Activated CD8-positive, alpha-beta T cell treated with anti-CD3 and anti-CD28 coated beads, Interleukin-2, amount 10 ng/mL, durations not matched to agents 7 days and 5 days (primary cell): ENCODE measurements around the gene MGLL. TPM values are rescaled to one million over a fixed set of nuclear protein-coding genes. Genes with fewer than 3 reads are reported as not detected.

Experiments
- ATAC-seq: fragments of 150-1000 bp; cut with Tn5 transposase; one replicate; pipeline ENCODE4 v1.10.0; 2021; ENCODE audit warnings: moderate library complexity
- CTCF ChIA-PET: fragments of 350-600 bp; sonication (Branson Sonifier 250); formaldehyde crosslinking; loops from one replicate; lab custom pipeline; 2021; ENCODE audit warnings: antibody characterized with exemption; lab: Charles Lee
- POLR2A ChIA-PET: fragments of 350-600 bp; sonication (Branson Sonifier 250); formaldehyde crosslinking; loops from one replicate; lab custom pipeline; 2021; ENCODE audit warnings: antibody characterized with exemption; lab: Charles Lee
- DNase-seq: peaks from one replicate; pipeline ENCODE4 v3.0.0-alpha.2; 2020
- H3K27ac Mint-ChIP-seq: one replicate; pipeline ENCODE4 v1.8.0; 2021; ENCODE audit warnings: mild to moderate bottlenecking, mixed read lengths
- H3K27me3 Mint-ChIP-seq: one replicate; pipeline ENCODE4 v1.8.0; 2021; ENCODE audit warnings: low read depth, mixed read lengths
- H3K36me3 Mint-ChIP-seq: one replicate; pipeline ENCODE4 v1.8.0; 2021; ENCODE audit warnings: low read depth, mixed read lengths
- H3K4me1 Mint-ChIP-seq: one replicate; pipeline ENCODE4 v1.8.0; 2021; ENCODE audit warnings: low read depth, mixed read lengths
- H3K4me3 Mint-ChIP-seq: one replicate; pipeline ENCODE4 v1.8.0; 2021; ENCODE audit warnings: mild to moderate bottlenecking, mixed read lengths
- H3K9me3 Mint-ChIP-seq: one replicate; pipeline ENCODE4 v1.8.0; 2022; ENCODE audit warnings: mixed read lengths; ENCODE audit not compliant: insufficient read depth
- total RNA-seq, 2 experiments: library from RNA; stranded (reverse); gene quantifications; one replicate each; pipeline ENCODE4 v1.2.3, GENCODE V29; 2021

Gene MGLL
- total RNA-seq, 2 experiments from 2014 or later, result 1.5 to 2.2 TPM

GRCh38 chr3:127742580-127742979, 79.7 kb downstream of the MGLL start:
- ChIA-PET POLR2A (no interaction called here), CTCF (interaction anchor here (1.0 kb wide), 1 partner anchor 15 kb away, joined by 3 read pairs; no protein-coding TSS in a partner anchor)
- DNase-seq (no peak), ATAC-seq (no peak)
- peaks cover 13% of the 10 kb centered on the region for H3K4me1 Mint-ChIP-seq
- H3K4me3 Mint-ChIP-seq, result no peak overlapping the region
- no peak overlapping the region for H3K27ac Mint-ChIP-seq
- no peaks in the 10 kb centered on the region for H3K9me3 Mint-ChIP-seq
- peaks cover 3% of the 10 kb centered on the region for H3K27me3 Mint-ChIP-seq
- no peaks in the 10 kb centered on the region for H3K36me3 Mint-ChIP-seq

- no peaks in the 10 kb centered on the region for H3K36me3 Mint-ChIP-seq
- peaks cover 15% of the 10 kb centered on the region for H3K4me1 Mint-ChIP-seq
- no peak for DNase-seq
- CTCF ChIA-PET, result no interaction called here
- no peak for ATAC-seq
- H3K9me3 Mint-ChIP-seq, result no peaks in the 10 kb centered on the region
- no peak overlapping the region for H3K27ac Mint-ChIP-seq
- POLR2A ChIA-PET, result no interaction called here
- no peak overlapping the region for H3K4me3 Mint-ChIP-seq
- peaks cover 3% of the 10 kb centered on the region for H3K27me3 Mint-ChIP-seq
These were observed 80.6 kb downstream of the MGLL start for GRCh38 chr3:127741690-127742089.

GRCh38 chr3:127741246-127741645, 81.1 kb downstream of the MGLL start:
- Mint-ChIP-seq H3K27me3 (peaks cover 4% of the 10 kb centered on the region), H3K4me3 (no peak overlapping the region), H3K9me3 (no peaks in the 10 kb centered on the region), H3K36me3 (no peaks in the 10 kb centered on the region), H3K27ac (no peak overlapping the region), H3K4me1 (peaks cover 15% of the 10 kb centered on the region)
- ChIA-PET POLR2A (no interaction called here), CTCF (no interaction called here)
- no peak for DNase-seq
- ATAC-seq, result no peak

- H3K36me3 Mint-ChIP-seq, result no peaks in the 10 kb centered on the region
- CTCF ChIA-PET, result interaction anchor here (1.1 to 1.6 kb wide), 2 partner anchors 51 to 84 kb away, joined by 3 read pairs; no protein-coding TSS in a partner anchor
- no peaks in the 10 kb centered on the region for H3K9me3 Mint-ChIP-seq
- DNase-seq (no peak), ATAC-seq (no peak)
- H3K27ac Mint-ChIP-seq, result no peak overlapping the region
- H3K27me3 Mint-ChIP-seq, result peaks cover 11% of the 10 kb centered on the region
- POLR2A ChIA-PET, result no interaction called here
- H3K4me3 Mint-ChIP-seq, result no peak overlapping the region
- H3K4me1 Mint-ChIP-seq, result peaks cover 15% of the 10 kb centered on the region
These were observed 82.0 kb downstream of the MGLL start for GRCh38 chr3:127740136-127740915.

DNA sequence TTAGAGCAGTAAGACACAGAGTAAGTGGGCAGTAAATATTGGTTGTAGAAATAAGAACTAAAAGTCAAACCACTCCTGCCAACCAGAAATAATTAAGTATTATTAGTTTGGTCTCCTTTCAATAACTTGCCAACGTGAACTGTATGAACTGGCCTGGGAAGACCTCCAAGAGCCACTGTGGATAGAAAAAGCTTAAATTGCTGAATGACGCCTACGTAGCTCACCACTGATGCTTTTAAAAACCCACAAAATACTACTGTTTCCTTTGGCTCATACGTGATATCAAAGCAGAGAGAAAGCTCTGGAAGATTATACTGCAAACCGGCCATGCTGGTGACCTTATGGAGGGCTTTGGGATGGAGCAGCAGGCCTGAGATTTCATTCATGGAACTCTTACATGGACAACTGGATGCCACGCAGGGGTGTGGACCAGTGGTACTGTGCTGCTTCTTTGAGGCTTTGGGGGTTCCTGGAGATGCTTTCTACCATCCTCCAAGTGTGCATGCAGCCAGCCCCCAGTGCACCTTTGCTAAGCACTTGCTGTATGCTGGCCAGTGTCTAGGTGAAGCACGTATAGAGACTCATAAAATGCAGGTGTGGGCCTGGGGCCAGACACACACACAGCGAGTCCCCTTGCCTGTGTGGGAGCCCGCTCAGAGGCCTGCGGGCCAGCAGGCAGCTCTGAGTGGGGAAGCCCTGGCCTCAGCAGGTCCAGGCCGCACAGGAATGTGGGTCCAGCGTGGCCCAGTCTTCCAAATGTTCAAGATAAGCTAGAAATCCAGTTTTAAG, 82.8 kb downstream of the MGLL start:
- ChIA-PET CTCF (interaction anchor here (1.1 to 1.6 kb wide), 2 partner anchors 52 to 85 kb away, joined by 3 read pairs; no protein-coding TSS in a partner anchor), POLR2A (no interaction called here)
- H3K9me3 Mint-ChIP-seq, result no peaks in the 10 kb centered on the region
- peaks cover 18% of the 10 kb centered on the region for H3K27me3 Mint-ChIP-seq
- DNase-seq (no peak), ATAC-seq (no peak)
- H3K36me3 Mint-ChIP-seq, result no peaks in the 10 kb centered on the region
- peaks cover 20% of the 10 kb centered on the region for H3K4me1 Mint-ChIP-seq
- H3K27ac Mint-ChIP-seq, result no peak overlapping the region
- H3K4me3 Mint-ChIP-seq, result no peak overlapping the region

- no peak overlapping the region for H3K4me3 Mint-ChIP-seq
- no peaks in the 10 kb centered on the region for H3K9me3 Mint-ChIP-seq
- no peak for DNase-seq
- H3K27me3 Mint-ChIP-seq, result peaks cover 18% of the 10 kb centered on the region
- H3K27ac Mint-ChIP-seq, result peak overlapping the region; percentile 60
- ATAC-seq, result no peak
- ChIA-PET POLR2A (no interaction called here), CTCF (no interaction called here)
- H3K36me3 Mint-ChIP-seq, result no peaks in the 10 kb centered on the region
- peaks cover 24% of the 10 kb centered on the region for H3K4me1 Mint-ChIP-seq
These were observed 84.0 kb downstream of the MGLL start for GRCh38 chr3:127738192-127738840.

DNA sequence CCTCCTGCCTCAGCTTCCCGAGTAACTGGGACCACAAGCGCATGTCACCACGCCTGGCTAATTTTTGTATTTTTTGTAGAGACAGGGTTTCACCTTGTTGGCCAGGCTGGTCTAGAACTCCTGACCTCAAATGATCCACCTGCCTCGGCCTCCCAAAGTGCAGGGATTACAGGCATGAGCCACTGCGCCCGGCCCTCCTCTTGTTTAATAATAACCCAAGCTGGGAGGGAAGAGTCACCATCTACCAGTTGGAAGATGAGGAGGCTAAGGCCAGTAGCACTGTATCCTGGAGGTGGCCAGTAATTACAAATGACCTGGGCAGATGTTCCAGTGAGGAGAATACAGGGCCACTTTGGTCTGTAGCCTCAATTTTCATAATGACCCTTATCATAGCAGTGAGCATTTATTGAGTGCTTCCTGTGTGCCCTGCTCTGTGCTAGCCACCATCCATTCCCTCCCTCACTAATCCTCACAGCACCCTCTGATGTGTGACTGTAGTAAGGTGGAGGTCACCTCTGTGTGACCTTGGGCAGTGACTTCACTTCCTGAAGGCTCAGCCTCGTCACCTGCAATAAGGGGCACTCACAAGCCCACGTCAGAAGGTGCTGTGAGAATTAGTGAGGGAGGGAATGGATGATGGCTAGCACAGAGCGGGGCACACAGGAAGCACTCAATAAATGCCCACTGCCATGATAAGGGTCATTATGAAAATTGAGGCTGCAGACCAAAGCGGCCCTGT, 85.3 kb downstream of the MGLL start:
- Mint-ChIP-seq H3K9me3 (no peaks in the 10 kb centered on the region), H3K27me3 (peaks cover 19% of the 10 kb centered on the region), H3K36me3 (no peaks in the 10 kb centered on the region), H3K4me3 (no peak overlapping the region), H3K27ac (no peak overlapping the region), H3K4me1 (peaks cover 24% of the 10 kb centered on the region)
- ATAC-seq (no peak), DNase-seq (no peak)
- POLR2A ChIA-PET, result no interaction called here
- CTCF ChIA-PET, result no interaction called here

- Mint-ChIP-seq H3K9me3 (no peaks in the 10 kb centered on the region), H3K4me1 (peaks cover 24% of the 10 kb centered on the region), H3K36me3 (no peaks in the 10 kb centered on the region), H3K4me3 (no peak overlapping the region), H3K27me3 (peaks cover 19% of the 10 kb centered on the region), H3K27ac (no peak overlapping the region)
- ChIA-PET CTCF (no interaction called here), POLR2A (no interaction called here)
- DNase-seq, result no peak
- no peak for ATAC-seq
These were observed 86.3 kb downstream of the MGLL start for GRCh38 chr3:127735767-127736693.

DNA sequence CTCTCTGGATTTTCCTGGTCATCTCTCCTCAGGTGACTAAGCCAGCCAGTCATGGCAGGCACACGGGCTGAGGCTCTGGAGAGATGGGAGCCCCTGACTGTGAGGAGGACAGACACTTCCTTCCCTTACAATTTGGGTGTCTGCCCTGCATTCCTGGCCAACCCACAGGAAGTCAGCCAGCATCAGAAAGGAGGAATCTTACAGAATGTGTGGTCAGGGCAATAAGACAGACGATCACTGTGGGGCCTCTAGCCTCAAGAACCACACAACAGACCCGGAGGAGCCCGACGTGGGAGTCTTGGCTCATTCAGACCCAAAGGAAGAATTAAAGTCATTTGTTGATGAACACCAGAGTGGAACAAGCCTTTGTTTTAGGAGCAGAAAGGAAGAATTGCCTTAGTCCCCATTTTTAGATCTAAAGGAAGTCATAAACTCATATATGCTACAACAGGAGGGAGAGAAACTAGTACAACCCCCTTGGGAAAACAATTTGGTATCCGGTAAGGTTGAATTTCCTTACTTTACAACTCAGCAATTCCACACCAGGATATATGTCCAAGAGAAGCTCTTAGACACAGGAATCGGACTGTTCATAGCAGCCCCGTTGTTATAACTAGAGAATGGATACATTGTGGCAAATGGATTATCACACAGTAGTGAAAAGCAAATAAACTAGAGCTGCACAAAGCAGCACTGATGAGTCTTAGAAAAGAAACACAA, 87.4 kb downstream of the MGLL start:
- Mint-ChIP-seq H3K4me3 (no peak overlapping the region), H3K36me3 (no peaks in the 10 kb centered on the region), H3K4me1 (peaks cover 24% of the 10 kb centered on the region), H3K9me3 (no peaks in the 10 kb centered on the region), H3K27ac (no peak overlapping the region), H3K27me3 (peaks cover 19% of the 10 kb centered on the region)
- DNase-seq (no peak), ATAC-seq (no peak)
- ChIA-PET CTCF (no interaction called here), POLR2A (no interaction called here)

GRCh38 chr3:127734181-127734720, 88.1 kb downstream of the MGLL start:
- Mint-ChIP-seq H3K4me3 (no peak overlapping the region), H3K9me3 (no peaks in the 10 kb centered on the region), H3K27ac (no peak overlapping the region), H3K36me3 (no peaks in the 10 kb centered on the region), H3K27me3 (peaks cover 21% of the 10 kb centered on the region), H3K4me1 (peaks cover 24% of the 10 kb centered on the region)
- POLR2A ChIA-PET, result no interaction called here
- CTCF ChIA-PET, result no interaction called here
- DNase-seq (no peak), ATAC-seq (no peak)
